HepG2 (cell line): ENCODE data around the gene RNF149. TPM values are rescaled to one million over a fixed set of nuclear protein-coding genes. Genes with fewer than 3 reads are reported as not detected.

Source experiments
- ATAC-seq: fragments of 200-7000 bp; cut with Tn5 transposase; 3 replicates; pipeline ENCODE4 v1.9.1; 2020; ENCODE audit warnings: mild to moderate bottlenecking, moderate library complexity
- BruUV-seq: library from RNA; stranded (reverse); fragments of 400-500 nt; replicated peaks from 2 replicates; lab custom pipeline; 2021; lab: Mats Ljungman, UMichigan
- CTCF ChIA-PET: fragments of 300-600 bp; formaldehyde crosslinking; extraction: SDS; loops from one replicate; lab custom pipeline; 2021; ENCODE audit warnings: low total read pairs, inconsistent platforms, low intra/inter-chr PET ratio; lab: Yijun Ruan, JAX
- POLR2A ChIA-PET: fragments of 350-600 bp; sonication (Branson Sonifier 250); formaldehyde crosslinking; loops from one replicate; lab custom pipeline; 2020; ENCODE audit warnings: antibody characterized with exemption, inconsistent platforms; lab: Yijun Ruan, JAX
- DNase-seq: peaks from one replicate; pipeline ENCODE4 v3.0.0-alpha.2; 2015; ENCODE audit warnings: low spot score
- FAIRE-seq: peaks from 3 replicates; lab custom pipeline; 2011; peaks lifted over from hg19 to GRCh38; lab: Jason Lieb, UNC
- H2AFZ ChIP-seq: one replicate; pipeline ENCODE4 v1.6.1; 2011; ENCODE audit warnings: low read length, inconsistent platforms
- H3K27ac ChIP-seq: fragments of 300-600 bp; 3 replicates; pipeline ENCODE4 v1.8.0; 2011; ENCODE audit warnings: mixed run types, mild to moderate bottlenecking, mixed read lengths, low read length, inconsistent platforms; ENCODE audit not compliant: insufficient read depth; ENCODE audit errors: extremely low read length
- H3K27me3 ChIP-seq, 2 experiments: fragments of 200-600 bp in 1 of 2; 2 replicates in 1 of 2; 3 replicates in 1 of 2; pipeline versions ENCODE4 v1.6.0 to v1.8.0; 2011; ENCODE audit warnings: low read length in 2 of 2, mild to moderate bottlenecking in 2 of 2, moderate library complexity in 2 of 2, inconsistent platforms in 1 of 2; ENCODE audit not compliant: insufficient read depth in 2 of 2, control insufficient read depth in 1 of 2
- H3K36me3 ChIP-seq, 2 experiments: fragments of 200-600 bp in 1 of 2; replicated peaks in 1 of 2; 2 replicates in 1 of 2; 3 replicates in 1 of 2; pipeline versions ENCODE4 v1.5.1 to v1.8.0; 2011; ENCODE audit warnings: low read length in 2 of 2, inconsistent platforms in 1 of 2; ENCODE audit not compliant: insufficient read depth in 2 of 2, control insufficient read depth in 1 of 2
- H3K4me1 ChIP-seq: 2 replicates; pipeline ENCODE4 v1.5.1; 2012; ENCODE audit warnings: low read length, inconsistent platforms; ENCODE audit not compliant: insufficient read depth
- H3K4me2 ChIP-seq: 2 replicates; pipeline ENCODE4 v1.6.0; 2011; ENCODE audit warnings: low read depth, low read length, inconsistent platforms
- H3K4me3 ChIP-seq, 3 experiments: fragments of 200-600 bp in 1 of 3; sonication (generic), shearing (Covaris generic) in 1 of 3; replicated peaks in 1 of 3; 2 replicates each; pipeline ENCODE4 v1.5.1; 2011 to 2016; ENCODE audit warnings: low read length in 3 of 3, inconsistent platforms in 2 of 3, low read depth in 2 of 3, mild to moderate bottlenecking in 2 of 3, control low read depth in 1 of 3, mixed read lengths in 1 of 3; ENCODE audit not compliant: insufficient read depth in 1 of 3
- H3K79me2 ChIP-seq: one replicate; pipeline ENCODE4 v1.6.1; 2011; ENCODE audit warnings: low read length, inconsistent platforms; ENCODE audit not compliant: insufficient read depth
- H3K9ac ChIP-seq: 2 replicates; pipeline ENCODE4 v1.6.0; 2011; ENCODE audit warnings: mild to moderate bottlenecking, low read depth, low read length, inconsistent platforms; ENCODE audit not compliant: insufficient read depth
- H3K9me3 ChIP-seq: 2 replicates; pipeline ENCODE4 v1.5.1; 2012; ENCODE audit warnings: mild to moderate bottlenecking, low read length
- H4K20me1 ChIP-seq: 2 replicates; pipeline ENCODE4 v1.6.0; 2011; ENCODE audit warnings: inconsistent platforms, mild to moderate bottlenecking, low read length, moderate library complexity; ENCODE audit not compliant: insufficient read depth
- CHD2 ChIP-seq: IDR thresholded peaks from 2 replicates; pipeline ENCODE4 v1.6.1; 2011; ENCODE audit warnings: low read depth, low read length, improper control_type of control experiment
- ELF3 ChIP-seq: IDR thresholded peaks from 2 replicates; pipeline ENCODE4 v1.6.1; 2016; ENCODE audit warnings: missing genetic modification reagents, missing compliant biosample characterization
- MBNL3 ChIP-seq: fragments of 250-450 bp; sonication (Bioruptor Pico); conservative IDR thresholded peaks from 2 replicates; pipeline ENCODE4 v1.8.0; 2022; ENCODE audit warnings: mild to moderate bottlenecking, inconsistent platforms
- ONECUT2 ChIP-seq: sonication (generic); formaldehyde crosslinking; IDR thresholded peaks from 2 replicates; pipeline ENCODE4 v1.4.0; 2020; ENCODE audit warnings: missing genetic modification reagents
- PLRG1 ChIP-seq: fragments of 450-650 bp; conservative IDR thresholded peaks from 2 replicates; pipeline ENCODE4 v1.6.1; 2016
- SATB2 ChIP-seq: sonication (generic); formaldehyde crosslinking; IDR thresholded peaks from 2 replicates; pipeline ENCODE4 v1.5.0; 2020; ENCODE audit warnings: missing genetic modification reagents
- SMAD3 ChIP-seq: sonication (generic); formaldehyde crosslinking; IDR thresholded peaks from 2 replicates; pipeline ENCODE4 v1.4.0; 2020; ENCODE audit warnings: missing genetic modification reagents
- TBL1XR1 ChIP-seq: fragments of 150-350 bp; IDR thresholded peaks from 2 replicates; pipeline ENCODE4 v1.6.1; 2014; ENCODE audit warnings: borderline replicate concordance, low read length; ENCODE audit not compliant: partially characterized antibody
- ZNF256 ChIP-seq: sonication (generic); formaldehyde crosslinking; conservative IDR thresholded peaks from 2 replicates; pipeline ENCODE4 v1.4.0; 2020; ENCODE audit warnings: missing genetic modification reagents
- ZNF317 ChIP-seq: sonication (generic); formaldehyde crosslinking; IDR thresholded peaks from 2 replicates; pipeline ENCODE4 v1.5.0; 2020; ENCODE audit warnings: mild to moderate bottlenecking, missing genetic modification reagents
- ZNF331 ChIP-seq: sonication (generic); formaldehyde crosslinking; IDR thresholded peaks from 2 replicates; pipeline ENCODE4 v1.4.0; 2020; ENCODE audit warnings: missing genetic modification reagents
- ZNF460 ChIP-seq: sonication (generic); formaldehyde crosslinking; IDR thresholded peaks from 2 replicates; pipeline ENCODE4 v1.5.1; 2020; ENCODE audit warnings: missing genetic modification reagents, mild to moderate bottlenecking, borderline replicate concordance
- ZNF704 ChIP-seq: sonication (generic); formaldehyde crosslinking; IDR thresholded peaks from 2 replicates; pipeline ENCODE4 v1.8.1; 2023; ENCODE audit warnings: mild to moderate bottlenecking, inconsistent platforms, moderate library complexity, missing genetic modification reagents, borderline replicate concordance
- ZNF883 ChIP-seq: sonication (generic); formaldehyde crosslinking; IDR thresholded peaks from 2 replicates; pipeline ENCODE4 v1.5.1; 2020; ENCODE audit warnings: mild to moderate bottlenecking, missing genetic modification reagents; ENCODE audit errors: not compliant biosample characterization
- WGBS: methylation state at CpG from one replicate; pipeline ENCODE4 v1.1.6; 2017; ENCODE audit warnings: low lambda C conversion rate; 5-methylcytosine and 5-hydroxymethylcytosine counted together
- in situ Hi-C: cut with HindIII; loops from 2 replicates; pipeline ENCODE4 v1.10.0; 2017; ENCODE audit warnings: low pct_unique_long_range_greater_than_20kb; ENCODE audit not compliant: extremely low pct_ligation_motif_present
- intact Hi-C: fragments of 100-400 bp; cut with micrococcal nuclease; formaldehyde crosslinking; loops from one replicate; pipeline ENCODE4 v1.10.0; 2022; ENCODE audit not compliant: unreplicated experiment
- polyA plus RNA-seq, 8 experiments: library from polyadenylated mRNA; depleted of rRNA in 3 of 8; stranded (reverse) in 7 of 8; unstranded in 1 of 8; fragments of >200 nt; fragmentation: Illumina TruSeq in 4 of 8; extraction: Trizol in 4 of 8; gene quantifications; 2 replicates each; pipeline versions ENCODE4 v1.2.1 to v1.2.3, GENCODE V29; 2011 to 2016; ENCODE audit warnings: low read depth in 4 of 8, missing spikeins in 1 of 8, mixed read lengths in 1 of 8; ENCODE audit not compliant: insufficient read depth in 1 of 8
- total RNA-seq, 5 experiments: library from RNA; depleted of rRNA; stranded (reverse); fragments of >200 nt; fragmentation: Illumina TruSeq; extraction: Trizol; gene quantifications; 2 replicates each; pipeline ENCODE4 v1.2.3, GENCODE V29; 2016; ENCODE audit warnings: low read depth in 1 of 5
- TF ChIP-seq, protein P1 (sequence below), 2 experiments: sonication (generic) in 1 of 2; formaldehyde crosslinking in 1 of 2; IDR thresholded peaks; 2 replicates each; pipeline versions ENCODE4 v1.4.0 to v1.6.1; 2018 to 2020; ENCODE audit warnings: missing genetic modification reagents in 2 of 2, borderline replicate concordance in 1 of 2, low read depth in 1 of 2, mild to moderate bottlenecking in 1 of 2, missing biosample characterization in 1 of 2
- TF ChIP-seq, protein P2 (sequence below): sonication (generic); formaldehyde crosslinking; IDR thresholded peaks from 2 replicates; pipeline ENCODE4 v1.8.0; 2022; ENCODE audit warnings: missing genetic modification reagents, mild to moderate bottlenecking, moderate library complexity, borderline replicate concordance
- TF ChIP-seq, protein P3 (sequence below): IDR thresholded peaks from 2 replicates; pipeline ENCODE4 v1.6.1; 2016; ENCODE audit warnings: mild to moderate bottlenecking

RNF149 gene
- total and polyA plus RNA-seq, 2 of the 13 experiments (the other 11 are each of a cell fraction or from before 2014, with no cell fraction given), result 87.6 to 109 TPM

GRCh38 chr2:101234169-101234938, 74.1 kb downstream of the RNF149 start:
- ChIA-PET CTCF (no interaction called here), POLR2A (interaction anchor here (0.9 kb wide), 1 partner anchor 12 kb away, joined by 5 read pairs; no protein-coding TSS in a partner anchor)
- H2AFZ ChIP-seq, result no peak overlapping the region
- H4K20me1 ChIP-seq, result no peaks in the 10 kb centered on the region
- intact Hi-C loops, result no loop called here
- in situ Hi-C loops, result no loop called here
- peaks cover 27% of the 10 kb centered on the region for H3K9me3 ChIP-seq
- peaks cover 78% of the 10 kb centered on the region for H3K4me1 ChIP-seq
- peak overlapping the region; percentile 53 for H3K9ac ChIP-seq
- peak overlapping the region; percentile 36 for H3K4me2 ChIP-seq
- H3K27me3 ChIP-seq, result no peaks in the 10 kb centered on the region
- H3K79me2 ChIP-seq, result no peaks in the 10 kb centered on the region
- WGBS, result 63% methylated on average over 12 of the region's 12 CpGs
- peak; percentile 20; the same call in 1 of the 3 replicates for ATAC-seq
- H3K27ac ChIP-seq, result peak overlapping the region; percentile 76
- peak overlapping the region in 1 of 3 experiments; percentile 27; a peak in 2 of 6 replicates for H3K4me3 ChIP-seq
- peak; percentile 63 for DNase-seq
- BruUV-seq, result no TSS peak
- FAIRE-seq, result no peak
- H3K36me3 ChIP-seq, result no peaks in the 10 kb centered on the region
- TF ChIP-seq ZNF883 (CRISPR knock-in tag) (no peak), MBNL3 (0 out of 2 replicates have a peak, but pooled peaks have one; percentile 54), ZNF704 (CRISPR knock-in tag) (no peak), SMAD3 (CRISPR knock-in tag) (no peak), PLRG1 (no peak), CHD2 (no peak), TBL1XR1 (no peak), ZNF256 (CRISPR knock-in tag) (no peak), SATB2 (CRISPR knock-in tag) (no peak), ZNF317 (peak; percentile 41; the same call in 1 of the 2 replicates), ONECUT2 (CRISPR knock-in tag) (no peak), ZNF331 (CRISPR knock-in tag) (peak; percentile 24; the same call in 1 of the 2 replicates), ELF3 (CRISPR knock-in tag) (peak; percentile 100), ZNF460 (no peak)
- TF ChIP-seq, protein P1, sequence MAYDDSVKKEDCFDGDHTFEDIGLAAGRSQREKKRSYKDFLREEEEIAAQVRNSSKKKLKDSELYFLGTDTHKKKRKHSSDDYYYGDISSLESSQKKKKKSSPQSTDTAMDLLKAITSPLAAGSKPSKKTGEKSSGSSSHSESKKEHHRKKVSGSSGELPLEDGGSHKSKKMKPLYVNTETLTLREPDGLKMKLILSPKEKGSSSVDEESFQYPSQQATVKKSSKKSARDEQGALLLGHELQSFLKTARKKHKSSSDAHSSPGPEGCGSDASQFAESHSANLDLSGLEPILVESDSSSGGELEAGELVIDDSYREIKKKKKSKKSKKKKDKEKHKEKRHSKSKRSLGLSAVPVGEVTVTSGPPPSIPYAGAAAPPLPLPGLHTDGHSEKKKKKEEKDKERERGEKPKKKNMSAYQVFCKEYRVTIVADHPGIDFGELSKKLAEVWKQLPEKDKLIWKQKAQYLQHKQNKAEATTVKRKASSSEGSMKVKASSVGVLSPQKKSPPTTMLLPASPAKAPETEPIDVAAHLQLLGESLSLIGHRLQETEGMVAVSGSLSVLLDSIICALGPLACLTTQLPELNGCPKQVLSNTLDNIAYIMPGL (CRISPR knock-in tag; IDR thresholded peaks at IDR 0.05; ENCODE audit: borderline replicate concordance in 1 of 2, low read depth in 1 of 2), result no peak
- TF ChIP-seq, protein P2, sequence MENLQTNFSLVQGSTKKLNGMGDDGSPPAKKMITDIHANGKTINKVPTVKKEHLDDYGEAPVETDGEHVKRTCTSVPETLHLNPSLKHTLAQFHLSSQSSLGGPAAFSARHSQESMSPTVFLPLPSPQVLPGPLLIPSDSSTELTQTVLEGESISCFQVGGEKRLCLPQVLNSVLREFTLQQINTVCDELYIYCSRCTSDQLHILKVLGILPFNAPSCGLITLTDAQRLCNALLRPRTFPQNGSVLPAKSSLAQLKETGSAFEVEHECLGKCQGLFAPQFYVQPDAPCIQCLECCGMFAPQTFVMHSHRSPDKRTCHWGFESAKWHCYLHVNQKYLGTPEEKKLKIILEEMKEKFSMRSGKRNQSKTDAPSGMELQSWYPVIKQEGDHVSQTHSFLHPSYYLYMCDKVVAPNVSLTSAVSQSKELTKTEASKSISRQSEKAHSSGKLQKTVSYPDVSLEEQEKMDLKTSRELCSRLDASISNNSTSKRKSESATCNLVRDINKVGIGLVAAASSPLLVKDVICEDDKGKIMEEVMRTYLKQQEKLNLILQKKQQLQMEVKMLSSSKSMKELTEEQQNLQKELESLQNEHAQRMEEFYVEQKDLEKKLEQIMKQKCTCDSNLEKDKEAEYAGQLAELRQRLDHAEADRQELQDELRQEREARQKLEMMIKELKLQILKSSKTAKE (CRISPR knock-in tag), result no peak
- TF ChIP-seq, protein P3, sequence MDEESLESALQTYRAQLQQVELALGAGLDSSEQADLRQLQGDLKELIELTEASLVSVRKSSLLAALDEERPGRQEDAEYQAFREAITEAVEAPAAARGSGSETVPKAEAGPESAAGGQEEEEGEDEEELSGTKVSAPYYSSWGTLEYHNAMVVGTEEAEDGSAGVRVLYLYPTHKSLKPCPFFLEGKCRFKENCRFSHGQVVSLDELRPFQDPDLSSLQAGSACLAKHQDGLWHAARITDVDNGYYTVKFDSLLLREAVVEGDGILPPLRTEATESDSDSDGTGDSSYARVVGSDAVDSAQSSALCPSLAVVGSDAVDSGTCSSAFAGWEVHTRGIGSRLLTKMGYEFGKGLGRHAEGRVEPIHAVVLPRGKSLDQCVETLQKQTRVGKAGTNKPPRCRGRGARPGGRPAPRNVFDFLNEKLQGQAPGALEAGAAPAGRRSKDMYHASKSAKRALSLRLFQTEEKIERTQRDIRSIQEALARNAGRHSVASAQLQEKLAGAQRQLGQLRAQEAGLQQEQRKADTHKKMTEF (CRISPR knock-in tag), result peak; percentile 68; the same call in 1 of the 2 replicates
